Panc1 (cell line): ENCODE results near the gene SFXN2. TPM values are rescaled to one million over a fixed set of nuclear protein-coding genes. Genes with fewer than 3 reads are reported as not detected.

Experiments used
- ATAC-seq: fragments of 200-7000 bp; cut with Tn5 transposase; 2 replicates; pipeline ENCODE4 v1.9.1; 2020; ENCODE audit warnings: mild to moderate bottlenecking, moderate library complexity
- BruUV-seq: library from RNA; stranded (reverse); fragments of 400-500 nt; replicated peaks from 2 replicates; lab custom pipeline; 2021; lab: Mats Ljungman, UMichigan
- CTCF ChIA-PET: fragments of 300-600 bp; sonication (Branson Sonifier 250); formaldehyde crosslinking; loops from one replicate; lab custom pipeline; 2022; ENCODE audit warnings: antibody characterized with exemption; lab: Charles Lee
- POLR2A ChIA-PET: fragments of 300-600 bp; sonication (Branson Sonifier 250); formaldehyde crosslinking; loops from one replicate; lab custom pipeline; 2022; ENCODE audit warnings: antibody characterized with exemption; lab: Charles Lee
- DNase-seq: peaks from one replicate; pipeline ENCODE4 v3.0.0-alpha.2; 2010; ENCODE audit warnings: low read depth, low spot score
- H3K27ac ChIP-seq: 2 replicates; pipeline ENCODE4 v1.5.1; 2011; ENCODE audit warnings: mild to moderate bottlenecking, low read length, inconsistent platforms
- H3K27me3 ChIP-seq: fragments of 200-500 bp; sonication (Bioruptor generic); 2 replicates; pipeline ENCODE4 v1.6.0; 2014; ENCODE audit warnings: low read length, inconsistent platforms; ENCODE audit not compliant: control insufficient read depth, insufficient read depth
- H3K36me3 ChIP-seq: fragments of 200-500 bp; sonication (Bioruptor generic); 2 replicates; pipeline ENCODE4 v1.5.1; 2014; ENCODE audit warnings: inconsistent platforms, mild to moderate bottlenecking, low read length, moderate library complexity; ENCODE audit not compliant: control insufficient read depth, insufficient read depth
- H3K4me1 ChIP-seq: 2 replicates; pipeline ENCODE4 v1.5.1; 2011; ENCODE audit warnings: inconsistent platforms, mild to moderate bottlenecking, low read length, moderate library complexity; ENCODE audit not compliant: control insufficient read depth, insufficient read depth
- H3K4me3 ChIP-seq, 2 experiments: 2 replicates each; pipeline ENCODE4 v1.5.1; 2011 to 2012; ENCODE audit warnings: low read depth in 2 of 2, low read length in 2 of 2, mild to moderate bottlenecking in 2 of 2, inconsistent platforms in 1 of 2, moderate library complexity in 1 of 2
- H3K9me3 ChIP-seq: fragments of 200-500 bp; sonication (Bioruptor generic); 2 replicates; pipeline ENCODE4 v1.5.1; 2014; ENCODE audit warnings: low read depth, mild to moderate bottlenecking, inconsistent platforms, low read length, moderate library complexity; ENCODE audit not compliant: control insufficient read depth, insufficient read depth
- POLR2AphosphoS5 ChIP-seq: IDR thresholded peaks from 2 replicates; pipeline ENCODE4 v1.6.1; 2012; ENCODE audit warnings: mild to moderate bottlenecking, low read depth, low read length, moderate library complexity
- SIN3A ChIP-seq: IDR thresholded peaks from 2 replicates; pipeline ENCODE4 v1.6.1; 2012; ENCODE audit warnings: low read depth, mild to moderate bottlenecking, low read length, moderate library complexity, borderline replicate concordance; ENCODE audit not compliant: insufficient read depth
- TCF7L2 ChIP-seq: IDR thresholded peaks from 2 replicates; pipeline ENCODE4 v1.6.1; 2011; ENCODE audit warnings: mild to moderate bottlenecking, low read depth, low read length, inconsistent platforms
- in situ Hi-C: cut with HindIII; loops from 2 replicates; pipeline ENCODE4 v1.10.0; 2016; ENCODE audit warnings: low sequenced_read_pairs, low pct_unique_long_range_greater_than_20kb
- intact Hi-C: fragments of 100-400 bp; cut with micrococcal nuclease; formaldehyde crosslinking; loops from one replicate; pipeline ENCODE4 v1.10.0; 2022; ENCODE audit not compliant: unreplicated experiment
- total RNA-seq: library from RNA; stranded (reverse); gene quantifications from one replicate; pipeline ENCODE4 v1.2.1, GENCODE V29; 2021; ENCODE audit not compliant: unreplicated experiment
- TF ChIP-seq, protein P1 (sequence below), 2 experiments: IDR thresholded peaks; 2 replicates each; pipeline ENCODE4 v1.6.1; 2011 to 2012; ENCODE audit warnings: low read depth in 2 of 2, control low read depth in 1 of 2, low read length in 1 of 2, mild to moderate bottlenecking in 1 of 2, moderate library complexity in 1 of 2; ENCODE audit not compliant: insufficient read depth in 1 of 2
- TF ChIP-seq, protein P2 (sequence below): fragments of 450-650 bp; IDR thresholded peaks from 2 replicates; pipeline ENCODE4 v1.5.1; 2017; ENCODE audit warnings: mild to moderate bottlenecking

SFXN2 gene
- total RNA-seq, 1 experiment from 2014 or later = 11.6 TPM

DNA sequence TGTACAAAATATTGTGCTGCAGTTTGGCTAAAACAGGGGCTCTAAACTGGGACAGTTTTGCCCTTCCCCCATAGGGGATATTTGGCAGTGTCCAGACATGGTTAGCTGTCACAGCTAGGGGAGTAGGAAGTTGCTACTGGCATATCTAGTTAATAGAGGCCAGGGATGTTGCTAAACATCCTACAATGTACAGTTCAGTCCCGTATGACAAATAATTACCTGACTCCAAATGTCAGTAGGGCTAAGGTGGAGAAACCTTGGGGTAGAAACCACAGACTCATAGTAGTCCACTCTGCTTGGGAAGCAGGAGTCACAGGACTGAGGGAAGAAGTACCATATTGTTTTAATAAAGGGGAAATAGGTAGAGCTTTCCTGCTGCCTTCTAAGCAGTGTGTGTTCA is 69.1 kb downstream of the SFXN2 start:
- POLR2A ChIA-PET = no interaction called here
- Histone ChIP-seq H3K36me3 (no peaks in the 10 kb centered on the region), H3K27ac (peak overlapping the region; percentile 80), H3K4me1 (peaks cover 65% of the 10 kb centered on the region), H3K27me3 (no peaks in the 10 kb centered on the region), H3K4me3 (no peak overlapping the region), H3K9me3 (no peaks in the 10 kb centered on the region)
- in situ Hi-C loops = no loop called here
- ATAC-seq = peak; percentile 43
- CTCF ChIA-PET = no interaction called here
- DNase-seq = no peak
- TF ChIP-seq, protein P1, sequence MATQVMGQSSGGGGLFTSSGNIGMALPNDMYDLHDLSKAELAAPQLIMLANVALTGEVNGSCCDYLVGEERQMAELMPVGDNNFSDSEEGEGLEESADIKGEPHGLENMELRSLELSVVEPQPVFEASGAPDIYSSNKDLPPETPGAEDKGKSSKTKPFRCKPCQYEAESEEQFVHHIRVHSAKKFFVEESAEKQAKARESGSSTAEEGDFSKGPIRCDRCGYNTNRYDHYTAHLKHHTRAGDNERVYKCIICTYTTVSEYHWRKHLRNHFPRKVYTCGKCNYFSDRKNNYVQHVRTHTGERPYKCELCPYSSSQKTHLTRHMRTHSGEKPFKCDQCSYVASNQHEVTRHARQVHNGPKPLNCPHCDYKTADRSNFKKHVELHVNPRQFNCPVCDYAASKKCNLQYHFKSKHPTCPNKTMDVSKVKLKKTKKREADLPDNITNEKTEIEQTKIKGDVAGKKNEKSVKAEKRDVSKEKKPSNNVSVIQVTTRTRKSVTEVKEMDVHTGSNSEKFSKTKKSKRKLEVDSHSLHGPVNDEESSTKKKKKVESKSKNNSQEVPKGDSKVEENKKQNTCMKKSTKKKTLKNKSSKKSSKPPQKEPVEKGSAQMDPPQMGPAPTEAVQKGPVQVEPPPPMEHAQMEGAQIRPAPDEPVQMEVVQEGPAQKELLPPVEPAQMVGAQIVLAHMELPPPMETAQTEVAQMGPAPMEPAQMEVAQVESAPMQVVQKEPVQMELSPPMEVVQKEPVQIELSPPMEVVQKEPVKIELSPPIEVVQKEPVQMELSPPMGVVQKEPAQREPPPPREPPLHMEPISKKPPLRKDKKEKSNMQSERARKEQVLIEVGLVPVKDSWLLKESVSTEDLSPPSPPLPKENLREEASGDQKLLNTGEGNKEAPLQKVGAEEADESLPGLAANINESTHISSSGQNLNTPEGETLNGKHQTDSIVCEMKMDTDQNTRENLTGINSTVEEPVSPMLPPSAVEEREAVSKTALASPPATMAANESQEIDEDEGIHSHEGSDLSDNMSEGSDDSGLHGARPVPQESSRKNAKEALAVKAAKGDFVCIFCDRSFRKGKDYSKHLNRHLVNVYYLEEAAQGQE (IDR thresholded peaks at IDR 0.05; ENCODE audit: insufficient read depth in 1 of 2, low read depth in 2 of 2, low read length in 1 of 2) = no peak
- TF ChIP-seq SIN3A = no peak
- TF ChIP-seq, protein P2, sequence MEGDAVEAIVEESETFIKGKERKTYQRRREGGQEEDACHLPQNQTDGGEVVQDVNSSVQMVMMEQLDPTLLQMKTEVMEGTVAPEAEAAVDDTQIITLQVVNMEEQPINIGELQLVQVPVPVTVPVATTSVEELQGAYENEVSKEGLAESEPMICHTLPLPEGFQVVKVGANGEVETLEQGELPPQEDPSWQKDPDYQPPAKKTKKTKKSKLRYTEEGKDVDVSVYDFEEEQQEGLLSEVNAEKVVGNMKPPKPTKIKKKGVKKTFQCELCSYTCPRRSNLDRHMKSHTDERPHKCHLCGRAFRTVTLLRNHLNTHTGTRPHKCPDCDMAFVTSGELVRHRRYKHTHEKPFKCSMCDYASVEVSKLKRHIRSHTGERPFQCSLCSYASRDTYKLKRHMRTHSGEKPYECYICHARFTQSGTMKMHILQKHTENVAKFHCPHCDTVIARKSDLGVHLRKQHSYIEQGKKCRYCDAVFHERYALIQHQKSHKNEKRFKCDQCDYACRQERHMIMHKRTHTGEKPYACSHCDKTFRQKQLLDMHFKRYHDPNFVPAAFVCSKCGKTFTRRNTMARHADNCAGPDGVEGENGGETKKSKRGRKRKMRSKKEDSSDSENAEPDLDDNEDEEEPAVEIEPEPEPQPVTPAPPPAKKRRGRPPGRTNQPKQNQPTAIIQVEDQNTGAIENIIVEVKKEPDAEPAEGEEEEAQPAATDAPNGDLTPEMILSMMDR = no peak
- no peak for TF ChIP-seq TCF7L2
- no peak for TF ChIP-seq POLR2AphosphoS5
- BruUV-seq = no TSS peak
- intact Hi-C loops = no loop called here

DNA sequence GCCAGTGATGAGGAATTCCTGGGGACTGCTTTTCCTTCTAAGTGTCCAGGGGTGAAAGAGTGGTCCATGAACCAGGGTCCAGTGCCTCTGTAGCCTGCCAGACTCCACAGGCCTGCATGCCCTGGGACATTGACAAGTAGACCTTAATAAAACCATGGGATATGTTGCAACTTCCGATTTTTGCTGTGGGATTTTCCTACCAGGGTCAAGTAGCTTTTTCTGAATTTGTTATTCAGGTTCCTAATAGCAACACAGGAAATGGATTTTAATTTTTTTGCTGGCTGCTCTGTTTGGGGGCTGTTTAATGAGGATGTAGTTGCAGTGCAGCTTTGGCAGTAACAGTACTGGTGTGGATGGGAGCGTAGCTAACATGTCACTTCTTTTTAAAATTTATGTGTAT is 71.4 kb downstream of the SFXN2 start:
- intact Hi-C loops = no loop called here
- ChIA-PET POLR2A (no interaction called here), CTCF (no interaction called here)
- H3K27ac ChIP-seq = no peak overlapping the region; the same call in 1 of the 2 replicates
- no peaks in the 10 kb centered on the region for H3K36me3 ChIP-seq
- in situ Hi-C loops = no loop called here
- no peaks in the 10 kb centered on the region for H3K27me3 ChIP-seq
- BruUV-seq = no TSS peak
- TF ChIP-seq SIN3A (no peak), POLR2AphosphoS5 (no peak)
- H3K4me1 ChIP-seq = peaks cover 46% of the 10 kb centered on the region
- H3K4me3 ChIP-seq = no peak overlapping the region
- DNase-seq = no peak
- no peaks in the 10 kb centered on the region for H3K9me3 ChIP-seq
- no peak for ATAC-seq

DNA sequence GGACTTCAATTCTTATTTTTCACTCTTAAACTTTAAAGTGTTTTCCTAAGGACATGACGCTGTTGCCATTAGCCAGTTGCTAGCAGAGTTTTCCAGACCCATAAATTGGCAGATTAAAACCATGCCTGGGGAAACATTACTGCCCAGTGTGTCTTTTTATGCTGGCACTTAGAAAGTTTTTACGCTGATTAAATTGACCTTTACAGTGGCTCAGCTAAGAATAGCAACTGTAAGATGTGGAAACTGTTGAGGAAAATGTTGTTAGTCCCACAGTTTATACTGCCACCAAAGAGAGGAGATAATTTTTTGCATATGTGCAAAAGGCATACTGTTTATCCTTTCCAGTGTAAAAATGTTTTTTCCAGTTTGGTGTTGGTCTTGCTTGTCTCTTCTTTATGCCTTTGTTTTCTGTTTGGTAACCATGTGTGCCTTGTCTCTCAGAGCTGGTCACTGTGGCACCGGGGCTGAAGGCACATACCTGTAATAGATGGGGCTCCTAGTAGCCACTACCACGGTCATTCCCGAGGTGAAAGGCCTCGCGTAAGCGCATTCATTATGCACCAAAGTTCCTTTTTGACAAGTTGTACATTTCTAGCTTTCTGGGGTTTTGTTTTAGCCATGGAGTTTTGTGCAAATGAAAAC is 77.4 kb downstream of the SFXN2 start:
- Histone ChIP-seq H3K27ac (peak overlapping the region; percentile 36), H3K4me3 (no peak overlapping the region), H3K4me1 (peaks cover 34% of the 10 kb centered on the region), H3K36me3 (no peaks in the 10 kb centered on the region), H3K27me3 (no peaks in the 10 kb centered on the region), H3K9me3 (no peaks in the 10 kb centered on the region)
- no peak for DNase-seq
- intact Hi-C loops = no loop called here
- no peak for TF ChIP-seq SIN3A
- TF ChIP-seq, protein P2 = no peak
- no peak for TF ChIP-seq POLR2AphosphoS5
- no peak for TF ChIP-seq TCF7L2
- TF ChIP-seq, protein P1 (IDR thresholded peaks at IDR 0.05; ENCODE audit: insufficient read depth in 1 of 2, low read depth in 2 of 2, low read length in 1 of 2) = no peak
- ChIA-PET POLR2A (no interaction called here), CTCF (interaction anchor here (0.6 kb wide), 1 partner anchor 48 kb away, joined by 5 read pairs; the partner anchor contains the start of gene WBP1L)
- no peak for ATAC-seq
- in situ Hi-C loops = no loop called here
- no TSS peak for BruUV-seq
